Upper lobe of left lung (tissue), 6 donors: Measurements from ENCODE around the gene EEF1AKMT1. TPM values are rescaled to one million over a fixed set of nuclear protein-coding genes. Genes with fewer than 3 reads are reported as not detected.

ENCODE experiments used
- ATAC-seq, 2 donors: fragments of 200-7000 bp; cut with Tn5 transposase; one replicate each; pipeline ENCODE4 v1.9.1; 2022; ENCODE audit warnings: mild to moderate bottlenecking in 2 of 2, moderate library complexity in 2 of 2; ENCODE audit not compliant: low FRiP score in 2 of 2
- DNase-seq, 2 donors: peaks; one replicate each; pipeline ENCODE4 v3.0.0-alpha.2; 2019 to 2020
- H3K27ac ChIP-seq, 4 donors: fragments of 200-600 bp; sonication (generic); one replicate each; pipeline ENCODE4 v1.5.1; 2016 to 2019
- H3K27me3 ChIP-seq, 4 donors: fragments of 200-600 bp; sonication (generic); one replicate each; pipeline ENCODE4 v1.5.1; 2017 to 2019
- H3K36me3 ChIP-seq, 4 donors: fragments of 200-600 bp; sonication (generic); one replicate each; pipeline ENCODE4 v1.5.1; 2016 to 2019
- H3K4me1 ChIP-seq, 4 donors: fragments of 200-600 bp; sonication (generic); one replicate each; pipeline ENCODE4 v1.5.1; 2018 to 2019
- H3K4me3 ChIP-seq, 4 donors: fragments of 200-600 bp; sonication (generic); one replicate each; pipeline ENCODE4 v1.5.1; 2017 to 2019; ENCODE audit warnings: mild to moderate bottlenecking in 2 of 4, moderate library complexity in 1 of 4
- H3K9me3 ChIP-seq, 4 donors: fragments of 200-600 bp; sonication (generic); one replicate each; pipeline ENCODE4 v1.5.1; 2018 to 2019
- CTCF ChIP-seq, 6 experiments: fragments of 450-650 bp in 4 of 6; fragments of 200-600 bp in 2 of 6; sonication (generic) in 2 of 6; IDR thresholded peaks; one replicate each; pipeline ENCODE4 v1.5.1; 2016 to 2019; ENCODE audit warnings: antibody characterized with exemption in 6 of 6
- EP300 ChIP-seq, 4 donors: sonication (generic); formaldehyde crosslinking; IDR thresholded peaks; one replicate each; pipeline ENCODE4 v1.5.1; 2017; ENCODE audit warnings: antibody characterized with exemption in 4 of 4, control low read depth in 2 of 4
- POLR2A ChIP-seq, 4 donors: fragments of 450-650 bp; IDR thresholded peaks; one replicate each; pipeline ENCODE4 v1.5.1; 2016 to 2017; ENCODE audit warnings: antibody characterized with exemption in 4 of 4, mild to moderate bottlenecking in 2 of 4
- POLR2AphosphoS5 ChIP-seq, 2 donors: sonication (generic); formaldehyde crosslinking; IDR thresholded peaks; one replicate each; pipeline ENCODE4 v1.5.1; 2017; ENCODE audit warnings: antibody characterized with exemption in 2 of 2
- WGBS, 2 donors: methylation state at CpG; one replicate each; pipeline ENCODE4 v1.1.5; 2017 to 2018; 5-methylcytosine and 5-hydroxymethylcytosine counted together
- total RNA-seq, 6 donors: library from RNA; depleted of rRNA in 4 of 6; stranded (reverse); fragments of >200 nt in 4 of 6; gene quantifications; one replicate each; pipeline versions ENCODE4 v1.1.0 to v1.2.1, GENCODE V29; 2016 to 2021
- donor health status: DM: no; HTN: no; CAD: no; lungs with moderate emphysema.
- donor health status: DM: no; HTN: yes; CAD: no; lungs with severe emphysema.

Gene EEF1AKMT1
- total RNA-seq, 6 donors from 2014 or later, result 3.1 to 13.8 (median 9.0) TPM

GRCh38 chr13:20740021-20740420 lies 33.7 kb downstream of the EEF1AKMT1 start:
- no peaks in the 10 kb centered on the region for H3K27me3 ChIP-seq
- H3K9me3 ChIP-seq, result no peaks in the 10 kb centered on the region
- H3K4me3 ChIP-seq, result no peak overlapping the region
- peak in 1 of 2 donors; percentile 80 for DNase-seq
- peak in 1 of 2 donors; percentile 34 for ATAC-seq
- 96 to 99% methylated on average over 15 to 22 of the region's 22 CpGs for WGBS, 2 donors
- no peak overlapping the region for H3K27ac ChIP-seq
- H3K36me3 ChIP-seq, result no peaks in the 10 kb centered on the region
- H3K4me1 ChIP-seq, result no peaks in the 10 kb centered on the region
- TF ChIP-seq POLR2AphosphoS5 (IDR thresholded peaks at IDR 0.05) (no peak), CTCF (IDR thresholded peaks at IDR 0.05) (no peak), POLR2A (IDR thresholded peaks at IDR 0.05) (no peak)

- no peaks in the 10 kb centered on the region for H3K27me3 ChIP-seq
- DNase-seq (no peak), ATAC-seq (no peak)
- H3K4me1 ChIP-seq, result no peaks in the 10 kb centered on the region
- H3K36me3 ChIP-seq, result no peaks in the 10 kb centered on the region
- no peak overlapping the region for H3K27ac ChIP-seq
- H3K9me3 ChIP-seq, result no peaks in the 10 kb centered on the region
- 87 to 92% methylated on average over 6 of the region's 6 CpGs for WGBS, 2 donors
- no peak overlapping the region for H3K4me3 ChIP-seq
- TF ChIP-seq POLR2AphosphoS5 (IDR thresholded peaks at IDR 0.05) (no peak), POLR2A (IDR thresholded peaks at IDR 0.05) (no peak), EP300 (IDR thresholded peaks at IDR 0.05) (no peak), CTCF (IDR thresholded peaks at IDR 0.05) (no peak)
These were observed 35.1 kb downstream of the EEF1AKMT1 start for GRCh38 chr13:20738616-20739015.

- TF ChIP-seq POLR2A (IDR thresholded peaks at IDR 0.05) (no peak), POLR2AphosphoS5 (IDR thresholded peaks at IDR 0.05) (no peak), EP300 (IDR thresholded peaks at IDR 0.05) (no peak), CTCF (IDR thresholded peaks at IDR 0.05) (no peak)
- Histone ChIP-seq H3K9me3 (no peaks in the 10 kb centered on the region), H3K36me3 (peaks cover 0 to 12% (median 0%) of the 10 kb centered on the region in 4 donors), H3K27me3 (no peaks in the 10 kb centered on the region), H3K4me1 (no peaks in the 10 kb centered on the region), H3K4me3 (no peak overlapping the region), H3K27ac (no peak overlapping the region)
- 91 to 95% methylated on average over 29 to 33 of the region's 33 CpGs for WGBS, 2 donors
- DNase-seq (peak in 1 of 2 donors; percentile 52), ATAC-seq (peak in 1 of 2 donors; percentile 9)
These were observed 43.9 kb downstream of the EEF1AKMT1 start for GRCh38 chr13:20729633-20730585.

- Histone ChIP-seq H3K9me3 (no peaks in the 10 kb centered on the region), H3K27ac (no peak overlapping the region), H3K36me3 (peaks cover 0 to 12% (median 0%) of the 10 kb centered on the region in 4 donors), H3K4me3 (no peak overlapping the region), H3K27me3 (no peaks in the 10 kb centered on the region), H3K4me1 (no peaks in the 10 kb centered on the region)
- TF ChIP-seq POLR2AphosphoS5 (IDR thresholded peaks at IDR 0.05) (no peak), CTCF (IDR thresholded peaks at IDR 0.05) (no peak), POLR2A (IDR thresholded peaks at IDR 0.05) (no peak), EP300 (IDR thresholded peaks at IDR 0.05) (no peak)
- WGBS, 2 donors, result 73 to 75% methylated on average over 13 to 14 of the region's 14 CpGs
- no peak for DNase-seq
- peak in 1 of 2 donors; percentile 82 for ATAC-seq
These were observed 45.0 kb downstream of the EEF1AKMT1 start for GRCh38 chr13:20728579-20729311.
